GM12801 (cell line): Measurements from ENCODE around the gene RANBP17.

Experiments
- TF ChIP-seq, protein P1 (sequence below): IDR thresholded peaks from one replicate; pipeline ENCODE4 v1.5.1; 2011; ENCODE audit warnings: control low read depth; ENCODE audit not compliant: insufficient read length; ENCODE audit errors: extremely low read depth

RANBP17 gene

DNA sequence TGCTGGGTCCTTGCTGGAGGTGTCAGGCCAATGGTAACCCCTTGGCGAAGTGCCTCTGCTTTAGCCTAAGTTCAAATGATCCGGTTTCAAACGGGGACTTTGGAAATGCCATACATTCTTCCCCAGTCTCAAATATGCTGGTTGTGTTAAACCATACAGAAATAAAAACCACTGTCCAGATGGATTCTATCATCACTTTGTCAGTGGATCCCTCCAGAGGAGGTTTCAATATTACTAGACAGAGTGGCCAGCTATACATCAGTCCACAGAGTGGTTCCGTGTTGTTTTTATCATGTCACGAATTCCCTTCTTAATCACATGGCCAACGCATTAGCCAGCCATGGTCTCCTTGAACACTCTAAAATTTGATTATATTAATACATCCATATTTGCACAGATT is 7.3 kb upstream of the RANBP17 start:
- TF ChIP-seq, protein P1, sequence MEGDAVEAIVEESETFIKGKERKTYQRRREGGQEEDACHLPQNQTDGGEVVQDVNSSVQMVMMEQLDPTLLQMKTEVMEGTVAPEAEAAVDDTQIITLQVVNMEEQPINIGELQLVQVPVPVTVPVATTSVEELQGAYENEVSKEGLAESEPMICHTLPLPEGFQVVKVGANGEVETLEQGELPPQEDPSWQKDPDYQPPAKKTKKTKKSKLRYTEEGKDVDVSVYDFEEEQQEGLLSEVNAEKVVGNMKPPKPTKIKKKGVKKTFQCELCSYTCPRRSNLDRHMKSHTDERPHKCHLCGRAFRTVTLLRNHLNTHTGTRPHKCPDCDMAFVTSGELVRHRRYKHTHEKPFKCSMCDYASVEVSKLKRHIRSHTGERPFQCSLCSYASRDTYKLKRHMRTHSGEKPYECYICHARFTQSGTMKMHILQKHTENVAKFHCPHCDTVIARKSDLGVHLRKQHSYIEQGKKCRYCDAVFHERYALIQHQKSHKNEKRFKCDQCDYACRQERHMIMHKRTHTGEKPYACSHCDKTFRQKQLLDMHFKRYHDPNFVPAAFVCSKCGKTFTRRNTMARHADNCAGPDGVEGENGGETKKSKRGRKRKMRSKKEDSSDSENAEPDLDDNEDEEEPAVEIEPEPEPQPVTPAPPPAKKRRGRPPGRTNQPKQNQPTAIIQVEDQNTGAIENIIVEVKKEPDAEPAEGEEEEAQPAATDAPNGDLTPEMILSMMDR = no peak

DNA sequence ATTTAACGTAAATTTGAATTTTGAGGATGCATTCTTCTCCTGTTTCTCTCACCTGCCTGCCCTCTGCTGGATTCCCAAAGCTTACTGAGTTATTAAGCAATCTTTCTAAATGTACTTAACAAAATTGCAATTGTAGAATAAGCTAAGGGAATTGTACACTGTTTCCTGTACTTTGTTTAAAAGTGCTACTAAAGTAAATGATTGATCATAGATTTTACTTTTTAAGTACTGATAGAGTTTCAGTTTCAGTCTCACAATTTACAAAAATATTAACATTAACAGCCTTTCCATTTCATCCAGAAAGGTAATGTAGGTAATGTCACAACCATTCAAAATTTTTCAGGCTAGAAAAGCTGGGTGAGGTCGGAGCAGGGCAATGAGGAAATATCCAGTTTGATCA is 4.8 kb upstream of the RANBP17 start:
- TF ChIP-seq, protein P1 = no peak

DNA sequence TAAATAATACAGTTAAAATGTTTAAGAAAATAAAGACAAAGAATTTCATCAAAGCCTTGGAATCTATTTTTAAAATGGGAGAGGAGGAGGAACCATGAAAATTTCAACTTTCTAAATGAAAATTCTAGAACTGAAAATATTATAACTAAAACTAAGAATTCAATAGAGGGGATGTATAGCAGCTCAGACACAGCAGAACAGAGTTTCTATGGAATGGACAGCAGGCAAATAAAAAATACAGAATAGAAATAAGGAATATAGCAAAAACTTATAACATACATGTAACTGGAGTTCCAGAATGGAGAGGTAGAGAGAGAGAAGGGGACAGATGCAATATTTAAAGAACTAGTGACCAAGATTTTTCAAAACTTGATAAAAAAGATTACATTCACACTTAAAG is 1.4 kb upstream of the RANBP17 start:
- TF ChIP-seq, protein P1 = no peak

DNA sequence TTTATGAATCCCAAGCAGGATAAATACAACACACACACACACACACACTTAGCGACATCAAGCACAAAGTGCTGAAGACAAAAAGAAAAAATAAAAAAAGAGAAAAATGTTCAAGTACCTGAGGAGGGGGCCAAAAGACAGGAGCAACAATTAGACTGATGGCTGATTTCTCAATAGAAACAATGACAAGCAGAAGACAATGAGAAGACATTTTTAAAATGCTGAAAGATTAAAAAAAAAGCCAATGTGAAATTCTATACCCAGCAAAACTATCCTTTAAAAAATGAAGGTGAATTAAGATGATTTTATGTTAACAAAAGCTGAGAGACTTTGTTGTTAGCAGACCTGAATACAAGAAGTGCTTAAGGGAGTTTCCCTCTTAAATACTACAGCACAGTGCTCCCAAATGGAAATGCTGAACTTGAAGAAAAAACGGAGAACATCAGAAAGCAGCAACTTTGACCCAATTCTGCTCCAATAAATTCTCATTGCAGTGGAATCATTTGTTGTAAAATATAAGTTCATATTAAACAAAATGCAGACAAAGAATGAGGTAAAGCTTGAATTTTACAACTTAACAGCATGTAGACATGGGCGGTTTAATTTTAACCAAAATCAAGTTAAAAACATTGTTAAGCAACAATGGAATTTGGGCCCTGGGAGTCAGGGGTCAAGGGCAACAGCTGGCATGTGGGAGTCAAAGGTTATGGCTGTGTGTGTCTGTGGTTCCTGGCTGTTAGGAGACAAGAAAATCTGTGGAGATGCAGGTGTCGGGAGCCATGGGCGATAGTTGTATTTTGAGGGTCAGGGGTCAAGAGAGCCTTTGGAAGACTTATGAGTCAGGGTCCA is 776 bp upstream of the RANBP17 start:
- TF ChIP-seq, protein P1 = no peak

DNA sequence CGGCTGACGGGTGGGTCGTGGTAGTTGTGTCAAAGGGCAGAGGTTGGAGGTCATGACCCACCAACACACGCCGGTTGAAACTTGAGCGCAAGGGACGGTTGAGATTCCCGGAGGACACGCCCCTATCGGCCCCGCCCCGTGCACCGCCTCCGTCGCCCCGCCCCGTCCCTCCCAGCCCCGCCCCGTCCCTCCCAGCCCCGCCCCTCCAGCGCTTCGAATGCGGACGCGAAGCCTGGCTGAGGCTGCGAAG is 226 bp upstream of the RANBP17 start:
- TF ChIP-seq, protein P1 = no peak

DNA sequence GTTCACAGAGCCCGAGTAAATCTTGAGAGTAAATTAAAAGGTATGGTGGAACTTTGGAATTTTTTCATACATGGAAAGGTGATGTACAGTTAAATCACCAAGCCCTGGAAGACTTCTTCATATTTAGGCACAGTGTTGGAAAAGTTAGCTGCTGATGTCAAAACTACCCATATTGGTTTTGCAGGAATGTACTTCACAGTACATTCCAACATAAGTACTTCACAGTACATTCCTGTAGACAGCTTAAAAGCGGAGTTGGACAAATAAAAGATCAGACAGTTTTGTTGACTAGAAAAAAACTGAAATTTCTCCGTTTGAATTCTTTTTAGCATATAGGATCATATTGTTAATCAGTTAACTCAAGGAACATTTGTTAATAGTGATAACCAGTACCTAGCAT is 1.8 kb downstream of the RANBP17 start:
- TF ChIP-seq, protein P1 = no peak

DNA sequence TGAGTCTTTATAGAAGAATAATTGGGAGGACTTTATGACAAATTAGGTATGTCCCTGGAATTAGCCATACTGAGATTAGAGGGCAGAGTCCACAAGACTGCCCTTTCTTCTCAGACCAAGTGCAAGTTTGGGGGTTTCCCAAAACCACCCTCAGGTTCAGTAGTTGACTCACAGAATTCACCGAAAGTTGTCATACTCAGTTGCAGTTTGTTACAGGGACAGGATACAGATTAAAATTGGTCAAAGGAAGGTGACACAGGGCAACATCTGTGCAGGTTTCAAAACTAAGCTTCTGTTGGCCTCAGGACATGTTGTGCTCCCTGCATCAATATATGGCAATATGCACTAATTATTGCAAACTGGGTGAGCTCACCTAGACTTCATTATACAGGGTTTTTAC is 3.8 kb downstream of the RANBP17 start:
- TF ChIP-seq, protein P1 = no peak
